NCI-H82 treated with DMSO at 0.1 percent for 48 hours (cell line): Measurements from ENCODE around the gene PAN3.
A peak's percentile ranks its signal among the peaks of the same experiment; 100 is the strongest.

ENCODE experiments used
- DNase-seq: peaks from one replicate; lab custom pipeline; 2025; ENCODE audit not compliant: unreplicated experiment; lab: John Stamatoyannopoulos, UW

The PAN3 gene

GRCh38 chr13:28299916-28300315, 161.6 kb downstream of the PAN3 start:
- no peak for DNase-seq

- DNase-seq: no peak
Measured at GRCh38 chr13:28301839-28302238, 163.5 kb downstream of the PAN3 start.

GRCh38 chr13:28306325-28306724, 168.0 kb downstream of the PAN3 start:
- no peak for DNase-seq

- no peak for DNase-seq
Measured at GRCh38 chr13:28313579-28313978, 175.2 kb downstream of the PAN3 start.

GRCh38 chr13:28314879-28315278, 176.5 kb downstream of the PAN3 start:
- no peak for DNase-seq

GRCh38 chr13:28316129-28316528, 177.8 kb downstream of the PAN3 start:
- no peak for DNase-seq

GRCh38 chr13:28316836-28317235, 178.5 kb downstream of the PAN3 start:
- DNase-seq: no peak

- DNase-seq: no peak
Measured at GRCh38 chr13:28318496-28318895, 180.2 kb downstream of the PAN3 start.

GRCh38 chr13:28319528-28319927, 181.2 kb downstream of the PAN3 start:
- no peak for DNase-seq

GRCh38 chr13:28320209-28320608, 181.9 kb downstream of the PAN3 start:
- DNase-seq: no peak

GRCh38 chr13:28320884-28321574, 182.7 kb downstream of the PAN3 start:
- no peak for DNase-seq

GRCh38 chr13:28321756-28322155, 183.4 kb downstream of the PAN3 start:
- DNase-seq: no peak

- no peak for DNase-seq
Measured at GRCh38 chr13:28322256-28322905, 184.0 kb downstream of the PAN3 start.

GRCh38 chr13:28324181-28324789, 185.9 kb downstream of the PAN3 start:
- DNase-seq: peak; percentile 68

- DNase-seq: no peak
Measured at GRCh38 chr13:28325022-28325421, 186.7 kb downstream of the PAN3 start.

- DNase-seq: no peak
Measured at GRCh38 chr13:28326056-28326455, 187.7 kb downstream of the PAN3 start.

GRCh38 chr13:28327373-28328270, 189.3 kb downstream of the PAN3 start:
- no peak for DNase-seq

- DNase-seq: no peak
Measured at GRCh38 chr13:28328271-28328607, 189.9 kb downstream of the PAN3 start.

GRCh38 chr13:28329395-28330158, 191.2 kb downstream of the PAN3 start:
- no peak for DNase-seq

- DNase-seq: no peak
Measured at GRCh38 chr13:28333204-28333881, 195.0 kb downstream of the PAN3 start.
